ENCODE measurements around the gene PRR15L. TPM values are rescaled to one million over a fixed set of nuclear protein-coding genes. Genes with fewer than 3 reads are reported as not detected.

PRR15L gene
- total and polyA plus RNA-seq, 2 of the 8 experiments (the other 6 are each of a cell fraction or from before 2014, with no cell fraction given): 0.26 to 1.1 TPM

DNA sequence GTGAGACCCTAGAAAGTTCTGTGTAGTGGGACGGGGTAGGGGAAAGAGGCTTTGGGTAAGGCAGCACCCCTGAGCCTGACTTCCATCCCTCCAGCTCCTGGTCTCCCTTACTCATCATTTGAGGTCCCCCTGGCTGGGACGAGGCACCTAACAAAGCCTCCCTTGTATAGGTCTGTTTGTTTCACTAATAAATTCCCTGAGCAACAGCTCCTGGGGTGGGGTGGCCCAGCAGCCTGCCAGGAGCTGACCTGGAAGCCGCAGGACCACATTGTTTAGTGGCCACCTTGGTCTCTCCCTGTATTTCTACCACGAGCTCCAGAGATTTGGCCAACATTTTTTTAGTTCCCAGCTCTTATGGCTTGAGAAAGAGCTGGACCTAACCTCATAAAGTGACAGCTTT is 7.2 kb downstream of the PRR15L start:
- DNase-seq (ENCODE audit: low read depth in 1 of 2, low spot score in 2 of 2) (no peak), FAIRE-seq (no peak)
- Histone ChIP-seq H3K9ac (replicated peaks in 1 of 4; ENCODE audit: extremely low read depth in 1 of 4, low read depth in 3 of 4, low read length in 3 of 4) (no peak overlapping the region), H3K36me3 (ENCODE audit: control insufficient read depth in 2 of 4, insufficient read depth in 4 of 4, low read length in 3 of 4) (no peaks in the 10 kb centered on the region; a peak in 1 of 8 replicates), H2AK5ac (ENCODE audit: low read depth, low read length) (no peak overlapping the region), H3K4ac (replicated peaks; ENCODE audit: insufficient read length, low read depth, low read length) (no peak overlapping the region), H4K20me1 (replicated peaks in 1 of 2; ENCODE audit: control insufficient read depth in 1 of 2, insufficient read depth in 2 of 2, low read length in 2 of 2) (no peaks in the 10 kb centered on the region), H3K27ac (ENCODE audit: low read depth, low read length) (no peak overlapping the region), H3K23ac (ENCODE audit: insufficient read length) (no peak overlapping the region), H2BK15ac (ENCODE audit: low read length) (no peak overlapping the region), H3K23me2 (ENCODE audit: low read depth, low read length) (no peaks in the 10 kb centered on the region), H2BK120ac (replicated peaks; ENCODE audit: low read depth, low read length) (no peak overlapping the region), H3K27me3 (replicated peaks in 1 of 4; ENCODE audit: control insufficient read depth in 3 of 4, extremely low read depth in 1 of 4, insufficient read depth in 3 of 4, low read length in 3 of 4) (peaks cover 0 to 6% (median 0%) of the 10 kb centered on the region in 4 experiments; a peak in 1 of 7 replicates), H2BK20ac (ENCODE audit: low read length) (no peak overlapping the region), H3K56ac (replicated peaks; ENCODE audit: insufficient read length, low read depth, low read length) (no peak overlapping the region), H3K9me3 (ENCODE audit: insufficient read depth in 2 of 2, low read depth in 1 of 2, low read length in 1 of 2) (no peaks in the 10 kb centered on the region), H3K4me2 (ENCODE audit: insufficient read depth in 1 of 2, low read depth in 2 of 2, low read length in 2 of 2) (no peak overlapping the region), H4K8ac (ENCODE audit: extremely low read depth, insufficient read depth, low read length) (no peak overlapping the region; the same call in 1 of the 2 replicates), H2AFZ (ENCODE audit: low read length) (no peak overlapping the region), H4K5ac (ENCODE audit: insufficient read length, low read depth, low read length) (no peak overlapping the region), H3K18ac (ENCODE audit: extremely low read depth, low read length) (no peak overlapping the region), H2BK5ac (ENCODE audit: low read depth, low read length) (no peak overlapping the region), H4K91ac (replicated peaks; ENCODE audit: insufficient read length, low read length) (no peak overlapping the region), H3K79me2 (ENCODE audit: control insufficient read depth in 1 of 2, insufficient read depth in 2 of 2, low read length in 2 of 2) (no peaks in the 10 kb centered on the region), H3K14ac (ENCODE audit: insufficient read length) (no peak overlapping the region), H3K4me1 (replicated peaks in 1 of 4; ENCODE audit: control insufficient read depth in 3 of 4, insufficient read depth in 4 of 4, low read length in 3 of 4) (peaks cover 0 to 11% (median 4%) of the 10 kb centered on the region in 4 experiments; a peak in 3 of 7 replicates), H3K79me1 (ENCODE audit: low read depth, low read length) (no peaks in the 10 kb centered on the region), H3K4me3 (ENCODE audit: extremely low read depth in 1 of 4, insufficient read depth in 2 of 4, low read depth in 3 of 4, low read length in 4 of 4) (no peak overlapping the region), H2BK12ac (ENCODE audit: low read depth, low read length) (no peak overlapping the region)
- TF ChIP-seq SRF (IDR thresholded peaks at IDR 0.05; ENCODE audit: low read depth, low read length): no peak
- WGBS, 2 experiments (ENCODE audit: extremely low coverage in 1 of 2, insufficient coverage in 1 of 2, insufficient read length in 1 of 2, insufficient replicate concordance in 2 of 2, low coverage in 1 of 2, low lambda C conversion rate in 2 of 2, missing lambda C conversion rate in 1 of 2): 76% methylated on average over 4 of the region's 4 CpGs; no CpG with 5 or more reads in 1 of the 2 experiments
- ChIA-PET CTCF (ENCODE audit: partially characterized antibody) (interaction anchor here (0.7 to 40.5 kb wide), 20 partner anchors 2 to 385 kb away, joined by 3 to 1010 read pairs (median 4); partner anchors contain the start of genes CDK5RAP3, PNPO, PRR15L and SCRN2), POLR2A (ENCODE audit: partially characterized antibody) (interaction anchor here (0.8 to 1.4 kb wide), 5 partner anchors 10 to 104 kb away, joined by 3 to 6 read pairs (median 3); partner anchors contain the start of gene NFE2L1)

All from H1 (cell line).